PC-3 (cell line): ENCODE data around the gene ARHGAP26.

Source experiments
- CTCF ChIP-seq: fragments of 300-600 bp; sonication (generic); conservative IDR thresholded peaks from 2 replicates; pipeline ENCODE4 v1.5.1; 2017; ENCODE audit warnings: antibody characterized with exemption, low read depth, mild to moderate bottlenecking, low read length
- EZH2 ChIP-seq: fragments of 300-600 bp; sonication (generic); IDR thresholded peaks from one replicate; pipeline ENCODE4 v1.6.1; 2017; ENCODE audit warnings: antibody characterized with exemption, mild to moderate bottlenecking, low read length; ENCODE audit not compliant: unreplicated experiment

GRCh38 chr5:143010351-143010750 is 240.2 kb downstream of the ARHGAP26 start:
- TF ChIP-seq CTCF (no peak), EZH2 (no peak)
